HG03103 (cell line): ENCODE measurements around the gene B3GNT5.

Source experiments
- ATAC-seq: cut with Tn5 transposase; IDR thresholded peaks from one replicate; pipeline ENCODE4 v1.9.1; 2021; ENCODE audit warnings: low read depth; ENCODE audit not compliant: unreplicated experiment

The B3GNT5 gene

GRCh38 chr3:183252973-183253527 is at the start of gene B3GNT5:
Gene B3GNT5 (plus strand): TSS chr3:183253253. CDS start chr3:183269799, 16,546 bp downstream.
- no peak for ATAC-seq

GRCh38 chr3:183203670-183204069 is 49.4 kb upstream of the B3GNT5 start:
- ATAC-seq = no peak

- ATAC-seq = no peak
These were observed 44.8 kb upstream of the B3GNT5 start for GRCh38 chr3:183208260-183208659.

- ATAC-seq = no peak
These were observed 44.3 kb upstream of the B3GNT5 start for GRCh38 chr3:183208800-183209199.

GRCh38 chr3:183210341-183210740 is 42.7 kb upstream of the B3GNT5 start:
- ATAC-seq = no peak

GRCh38 chr3:183210862-183211341 is 42.2 kb upstream of the B3GNT5 start:
- ATAC-seq = no peak

GRCh38 chr3:183211352-183211751 is 41.7 kb upstream of the B3GNT5 start:
- no peak for ATAC-seq

- no peak for ATAC-seq
These were observed 41.0 kb upstream of the B3GNT5 start for GRCh38 chr3:183212096-183212495.

GRCh38 chr3:183212565-183212964 is 40.5 kb upstream of the B3GNT5 start:
- no peak for ATAC-seq

GRCh38 chr3:183213415-183214276 is 39.4 kb upstream of the B3GNT5 start:
- no peak for ATAC-seq

- no peak for ATAC-seq
These were observed 38.8 kb upstream of the B3GNT5 start for GRCh38 chr3:183214277-183214612.

- ATAC-seq = no peak
These were observed 37.4 kb upstream of the B3GNT5 start for GRCh38 chr3:183215591-183216202.

GRCh38 chr3:183217548-183218332 is 35.3 kb upstream of the B3GNT5 start:
- ATAC-seq = no peak

- ATAC-seq = no peak
These were observed 34.2 kb upstream of the B3GNT5 start for GRCh38 chr3:183218826-183219225.

GRCh38 chr3:183220828-183221227 is 32.2 kb upstream of the B3GNT5 start:
- no peak for ATAC-seq

GRCh38 chr3:183222631-183223235 is 30.3 kb upstream of the B3GNT5 start:
- no peak for ATAC-seq

GRCh38 chr3:183224180-183224970 is 28.7 kb upstream of the B3GNT5 start:
- no peak for ATAC-seq

- no peak for ATAC-seq
These were observed 26.6 kb upstream of the B3GNT5 start for GRCh38 chr3:183226333-183226890.

GRCh38 chr3:183227586-183227985 is 25.5 kb upstream of the B3GNT5 start:
- no peak for ATAC-seq
